IPS-15b (cell line): ENCODE results near the gene CROCC2.
A peak's percentile ranks its signal among the peaks of the same experiment; 100 is the strongest.

Experiments
- H3K27me3 ChIP-seq: one replicate; pipeline ENCODE4 v1.6.1; 2013; ENCODE audit warnings: low read length; ENCODE audit not compliant: control insufficient read depth, insufficient read depth
- H3K36me3 ChIP-seq: one replicate; pipeline ENCODE4 v1.6.1; 2013; ENCODE audit warnings: low read length; ENCODE audit not compliant: control insufficient read depth, insufficient read depth
- H3K4me1 ChIP-seq: one replicate; pipeline ENCODE4 v1.6.1; 2013; ENCODE audit warnings: mild to moderate bottlenecking, low read length; ENCODE audit not compliant: control insufficient read depth, insufficient read depth
- H3K4me3 ChIP-seq: one replicate; pipeline ENCODE4 v1.5.1; 2013; ENCODE audit warnings: low read depth, low read length
- H3K9ac ChIP-seq: one replicate; pipeline ENCODE4 v1.6.1; 2013; ENCODE audit warnings: low read depth, mild to moderate bottlenecking, low read length
- H3K9me3 ChIP-seq: one replicate; pipeline ENCODE4 v1.6.1; 2013; ENCODE audit warnings: mild to moderate bottlenecking, low read length; ENCODE audit not compliant: control insufficient read depth, insufficient read depth

Gene CROCC2

DNA sequence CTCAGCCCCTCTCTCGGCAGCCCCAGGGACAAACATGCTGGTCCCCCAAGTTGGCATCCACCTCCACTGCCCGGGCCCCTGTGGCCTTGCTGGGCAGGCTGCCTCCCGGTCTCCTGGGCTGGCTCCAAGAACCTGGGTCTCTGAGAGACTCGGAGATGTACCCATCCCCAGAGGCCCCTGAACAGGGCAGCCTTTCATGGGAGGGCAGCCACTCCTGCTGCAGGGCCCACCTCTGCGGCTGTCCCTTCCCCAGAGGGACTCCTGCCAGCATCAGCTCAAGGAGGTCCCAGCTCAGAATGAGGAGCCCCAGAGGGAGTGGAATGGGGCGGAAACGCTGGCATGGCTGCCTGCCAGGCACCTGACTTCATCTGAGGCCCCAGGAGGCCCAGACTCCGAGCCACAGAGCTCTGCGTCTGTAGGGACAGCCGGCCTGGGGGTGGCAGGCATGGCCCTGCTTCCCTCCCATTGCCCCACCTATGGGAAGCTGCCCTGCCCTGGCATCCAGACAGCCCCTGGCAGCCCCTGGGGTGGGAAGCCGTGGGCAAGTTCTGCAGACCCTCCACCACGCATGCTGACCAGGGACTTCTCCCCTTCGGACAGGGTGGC lies 857 bp upstream of the CROCC2 start:
- Histone ChIP-seq H3K9me3 (no peaks in the 10 kb centered on the region), H3K27me3 (no peaks in the 10 kb centered on the region), H3K36me3 (no peaks in the 10 kb centered on the region), H3K4me3 (no peak overlapping the region), H3K9ac (no peak overlapping the region), H3K4me1 (no peaks in the 10 kb centered on the region)

GRCh38 chr2:240906911-240907590 lies 915 bp downstream of the CROCC2 start:
- no peak overlapping the region for H3K9ac ChIP-seq
- H3K4me3 ChIP-seq = no peak overlapping the region
- H3K27me3 ChIP-seq = no peaks in the 10 kb centered on the region
- H3K9me3 ChIP-seq = no peaks in the 10 kb centered on the region
- no peaks in the 10 kb centered on the region for H3K4me1 ChIP-seq
- H3K36me3 ChIP-seq = no peaks in the 10 kb centered on the region

DNA sequence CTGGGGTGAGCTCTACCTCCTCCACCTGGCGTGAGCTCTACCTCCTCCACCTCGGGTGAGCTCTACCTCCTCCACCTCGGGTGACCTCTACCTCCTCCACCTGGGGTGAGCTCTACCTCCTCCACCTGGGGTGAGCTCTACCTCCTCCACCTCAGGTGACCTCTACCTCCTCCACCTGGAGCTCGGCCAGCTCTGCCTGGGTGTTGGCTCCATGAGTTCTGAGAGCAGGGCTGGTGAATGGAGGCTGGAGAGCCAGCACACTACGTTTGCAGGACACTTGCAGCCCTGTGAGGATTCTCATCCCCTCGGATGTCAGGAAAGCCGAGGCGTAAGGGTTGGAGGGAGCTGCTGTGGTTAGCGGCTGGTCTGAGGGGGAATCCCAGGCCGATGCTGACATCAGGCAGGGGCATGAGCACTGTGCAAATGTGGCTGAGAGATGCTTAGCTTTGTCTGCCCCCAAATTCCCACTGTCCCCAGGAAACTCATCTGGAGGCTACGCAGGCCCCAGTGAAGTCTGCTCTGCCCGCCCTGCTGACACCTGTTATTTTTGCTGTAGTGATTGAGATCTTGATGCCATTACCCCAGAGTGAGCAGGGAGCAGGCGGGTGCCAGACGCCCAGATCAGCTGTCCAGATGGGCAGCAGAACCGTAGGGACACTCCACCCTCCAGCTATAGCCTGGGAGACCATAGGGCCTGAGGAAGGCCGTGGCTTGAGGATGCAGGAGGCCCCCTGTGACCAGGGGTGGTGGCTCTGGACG lies 3.3 kb downstream of the CROCC2 start:
- Histone ChIP-seq H3K9ac (no peak overlapping the region), H3K4me1 (no peaks in the 10 kb centered on the region), H3K9me3 (no peaks in the 10 kb centered on the region), H3K36me3 (no peaks in the 10 kb centered on the region), H3K4me3 (no peak overlapping the region), H3K27me3 (no peaks in the 10 kb centered on the region)

DNA sequence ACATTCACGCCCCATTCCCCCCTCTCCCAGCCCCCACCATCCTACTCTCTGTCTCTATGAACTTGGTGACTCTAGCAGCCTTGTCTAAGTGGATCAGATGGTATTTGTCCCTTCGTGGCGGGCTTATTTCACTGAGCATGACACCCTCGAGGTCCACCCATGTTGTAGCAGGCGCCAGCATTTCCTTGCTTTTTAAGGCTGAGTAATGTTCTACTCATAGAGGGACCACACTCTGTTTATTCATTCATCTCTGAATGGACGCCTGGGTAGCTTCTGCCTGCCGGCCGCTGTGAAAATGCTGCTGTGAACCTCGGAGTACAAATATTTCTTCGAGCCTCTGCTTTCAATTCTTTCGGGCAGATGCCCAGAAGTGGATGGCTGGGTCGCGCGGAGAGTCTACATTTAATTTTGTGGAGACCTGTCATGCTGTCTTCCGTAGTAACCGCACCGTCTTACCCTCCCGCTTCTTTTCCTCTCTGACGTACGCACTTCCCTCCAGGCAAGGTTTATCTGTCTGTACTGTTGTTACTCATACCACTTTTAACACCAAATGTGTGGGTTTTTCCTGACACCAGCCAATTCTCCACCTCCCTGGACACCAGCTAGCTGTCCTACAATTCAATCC lies 5.6 kb downstream of the CROCC2 start:
- H3K9me3 ChIP-seq = no peaks in the 10 kb centered on the region
- peaks cover 4% of the 10 kb centered on the region for H3K27me3 ChIP-seq
- H3K36me3 ChIP-seq = no peaks in the 10 kb centered on the region
- no peak overlapping the region for H3K4me3 ChIP-seq
- H3K9ac ChIP-seq = no peak overlapping the region
- H3K4me1 ChIP-seq = no peaks in the 10 kb centered on the region

GRCh38 chr2:240912878-240913809 lies 7.0 kb downstream of the CROCC2 start:
- Histone ChIP-seq H3K9ac (no peak overlapping the region), H3K4me1 (no peaks in the 10 kb centered on the region)

DNA sequence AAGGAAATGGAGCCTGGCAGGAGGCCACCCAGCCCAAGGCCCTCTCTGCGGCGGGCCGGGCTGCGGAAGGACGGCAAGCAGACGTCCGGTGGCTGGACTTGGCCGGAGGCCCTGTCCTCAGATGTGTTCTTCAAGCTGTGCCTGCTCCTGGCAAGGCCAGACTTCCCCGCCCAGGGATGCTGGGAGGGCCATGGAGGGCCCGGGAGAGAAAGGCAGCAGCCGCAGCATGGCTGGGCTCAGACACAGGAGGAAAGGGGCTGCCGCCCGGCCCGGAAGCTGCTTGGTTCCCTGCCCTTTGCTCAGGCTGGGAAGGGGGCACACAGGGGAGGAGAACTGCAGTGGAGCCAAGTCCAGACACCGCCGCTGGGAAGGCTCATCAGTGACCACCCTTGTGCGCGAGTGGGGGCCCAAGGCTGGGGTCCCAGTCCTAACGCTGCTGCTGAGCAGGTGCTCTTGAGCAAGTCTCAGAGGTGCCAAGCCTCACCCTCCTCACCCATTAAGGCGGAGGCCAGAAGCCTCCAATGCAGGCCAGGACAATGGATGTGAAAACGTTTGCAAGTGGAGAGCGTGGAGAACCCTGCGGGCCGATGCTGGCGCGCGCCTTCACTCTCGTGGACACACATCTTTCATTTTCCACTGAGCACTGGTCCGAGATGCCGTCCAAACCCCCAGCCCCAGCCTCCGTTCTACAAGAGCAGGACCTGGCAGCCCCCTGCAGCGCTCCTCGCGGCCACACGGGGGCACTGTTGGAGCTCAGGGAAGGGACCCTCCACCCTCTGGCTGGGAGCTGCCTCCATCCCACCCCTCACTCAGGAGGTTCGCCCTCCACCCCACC lies 7.9 kb downstream of the CROCC2 start:
- Histone ChIP-seq H3K4me1 (no peaks in the 10 kb centered on the region), H3K4me3 (no peak overlapping the region), H3K27me3 (peaks cover 4% of the 10 kb centered on the region), H3K9ac (no peak overlapping the region), H3K9me3 (no peaks in the 10 kb centered on the region), H3K36me3 (no peaks in the 10 kb centered on the region)

More at GRCh38 chr2:240912878-240913809, 7.0 kb downstream of the CROCC2 start:
- H3K36me3 ChIP-seq = no peaks in the 10 kb centered on the region
- H3K27me3 ChIP-seq = peaks cover 4% of the 10 kb centered on the region
- no peak overlapping the region for H3K4me3 ChIP-seq
- H3K9me3 ChIP-seq = no peaks in the 10 kb centered on the region

DNA sequence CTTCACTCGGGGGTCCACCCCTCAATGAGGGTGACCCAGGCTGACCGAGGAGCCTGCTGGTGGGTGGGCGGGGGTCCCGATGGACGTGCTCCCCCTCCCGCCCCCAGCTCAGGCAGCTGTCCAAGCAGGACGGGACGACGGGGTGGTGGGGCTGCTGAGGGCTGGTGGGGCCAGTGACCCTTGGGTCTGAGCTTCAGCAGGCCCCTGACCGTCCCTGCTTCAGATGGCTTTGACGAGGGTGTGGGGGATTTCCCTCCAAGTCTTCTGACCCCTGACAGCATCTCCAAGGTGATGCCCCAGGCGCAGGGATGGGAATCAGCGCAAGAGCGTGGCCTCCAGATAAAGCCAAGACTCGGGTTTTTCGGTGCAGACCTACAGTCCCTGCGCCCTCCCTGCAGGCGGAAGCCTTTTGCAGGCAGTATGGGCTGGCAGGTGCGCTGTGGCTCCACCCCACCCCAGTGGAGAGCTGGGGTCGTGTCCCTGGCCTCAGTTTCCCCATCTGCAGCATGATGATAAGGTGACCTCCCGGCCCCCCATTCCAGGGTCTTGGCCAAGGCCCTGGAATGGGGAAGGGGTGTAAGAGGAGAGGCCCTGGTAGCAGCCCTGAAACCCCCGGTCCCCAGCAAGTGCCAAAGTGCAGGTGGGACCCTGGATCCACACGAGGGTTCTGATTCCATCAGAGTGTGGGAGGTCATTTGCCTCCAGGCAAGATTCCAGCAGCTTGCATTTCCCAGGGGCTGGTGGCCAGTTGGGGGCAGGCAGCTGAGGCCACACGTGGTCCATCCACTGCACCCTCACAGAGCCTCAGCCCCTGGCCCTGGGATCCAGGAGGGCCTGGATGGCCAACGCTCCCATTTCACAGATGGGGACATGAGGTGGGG lies 8.7 kb downstream of the CROCC2 start:
- Histone ChIP-seq H3K36me3 (no peaks in the 10 kb centered on the region), H3K4me1 (no peaks in the 10 kb centered on the region), H3K9me3 (no peaks in the 10 kb centered on the region), H3K27me3 (peaks cover 4% of the 10 kb centered on the region), H3K9ac (no peak overlapping the region), H3K4me3 (no peak overlapping the region)

DNA sequence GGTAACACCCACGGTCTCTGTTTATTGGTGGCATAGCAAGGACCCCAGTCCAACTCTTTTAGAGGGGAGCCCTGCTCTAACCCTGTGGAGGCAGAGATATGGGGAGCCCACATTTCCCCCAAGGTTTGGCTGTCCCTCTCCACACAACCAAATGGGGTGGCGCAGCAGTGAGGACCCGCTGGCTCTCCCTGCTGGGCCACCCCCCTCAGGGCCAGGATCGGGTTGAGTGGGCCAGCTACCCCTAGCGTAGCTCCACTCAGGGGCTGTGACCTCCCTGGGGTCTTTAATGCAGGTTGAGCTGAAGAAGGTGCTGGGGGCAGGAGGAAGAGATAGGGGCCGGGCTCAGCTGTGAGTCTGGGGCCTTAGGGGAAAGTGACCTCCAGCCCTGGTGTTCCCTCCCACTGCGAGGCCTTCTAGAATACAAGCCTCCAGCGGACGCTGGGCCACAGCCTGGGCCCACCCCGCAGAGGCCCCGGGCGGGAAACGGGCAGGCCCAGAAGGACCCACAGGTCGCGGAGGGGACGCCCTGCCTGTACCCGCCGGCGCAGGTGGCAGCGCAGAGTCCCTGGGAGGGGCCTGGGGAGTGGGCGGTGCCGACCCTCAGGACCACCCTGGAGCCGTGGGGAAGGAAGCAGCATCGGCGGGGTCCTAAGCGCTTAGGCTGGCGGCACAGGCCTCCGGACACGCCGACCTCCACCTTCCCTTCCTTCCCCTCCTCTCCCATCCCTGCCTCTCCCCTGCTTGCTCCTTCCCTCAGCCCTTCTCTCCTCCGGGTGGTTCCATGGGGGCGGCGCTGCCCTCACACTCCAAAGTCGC lies 9.6 kb downstream of the CROCC2 start:
- Histone ChIP-seq H3K4me1 (no peaks in the 10 kb centered on the region), H3K9me3 (no peaks in the 10 kb centered on the region), H3K27me3 (peaks cover 4% of the 10 kb centered on the region), H3K9ac (no peak overlapping the region), H3K4me3 (peak overlapping the region; percentile 37), H3K36me3 (no peaks in the 10 kb centered on the region)

DNA sequence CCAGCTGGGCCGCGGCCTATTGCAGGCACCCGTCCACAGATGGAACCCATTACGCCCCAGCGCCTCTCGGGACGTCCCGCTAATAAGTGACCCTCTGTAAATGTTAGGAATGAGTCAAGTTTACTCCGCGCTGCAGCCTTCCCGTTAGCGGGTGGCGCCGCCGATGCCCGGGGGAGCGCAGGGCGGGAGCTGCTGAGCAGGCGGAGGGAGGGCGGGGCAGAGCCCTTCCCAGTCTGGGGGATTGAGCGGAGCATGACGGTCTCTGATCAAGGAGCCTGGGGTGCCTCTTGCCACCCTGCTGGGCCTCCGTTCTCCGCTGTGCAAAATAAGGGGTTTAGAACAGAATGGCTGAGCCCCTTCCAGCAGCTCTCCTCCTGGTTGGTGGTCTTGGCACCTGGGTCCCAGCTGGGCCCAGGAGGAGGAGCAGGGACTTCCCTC lies 10.5 kb downstream of the CROCC2 start:
- Histone ChIP-seq H3K27me3 (peaks cover 4% of the 10 kb centered on the region), H3K9ac (no peak overlapping the region), H3K4me3 (peak overlapping the region; percentile 30), H3K4me1 (no peaks in the 10 kb centered on the region), H3K36me3 (no peaks in the 10 kb centered on the region), H3K9me3 (no peaks in the 10 kb centered on the region)
